ENCODE data around the gene PDE6C.

GRCh38 chr10:93573051-93573909, 39.1 kb upstream of the PDE6C start:
- TF ChIP-seq TAF1 (IDR thresholded peaks at IDR 0.05; ENCODE audit: borderline replicate concordance, low read depth, low read length) (no peak), POLR2A (IDR thresholded peaks at IDR 0.05; ENCODE audit: low read depth, low read length) (no peak), POLR2AphosphoS5 (IDR thresholded peaks at IDR 0.05; ENCODE audit: low read depth, low read length) (no peak)

Data from GM12892 (cell line).